ENCODE data around the gene CGB1. TPM values are rescaled to one million over a fixed set of nuclear protein-coding genes. Genes with fewer than 3 reads are reported as not detected.

The CGB1 gene
- total and polyA plus RNA-seq, 2 of the 13 experiments (the other 11 are each of a cell fraction or from before 2014, with no cell fraction given), result not detected

- BruUV-seq (replicated peaks), result no TSS peak
- FAIRE-seq, result peak; percentile 82
- peak within 1 kb of the TSS; percentile 99 for H3K4me2 ChIP-seq (ENCODE audit: low read depth, low read length)
- no peaks in the 10 kb centered on the region; a peak in 1 of 5 replicates for H3K27me3 ChIP-seq (ENCODE audit: control insufficient read depth in 1 of 2, insufficient read depth in 2 of 2, low read length in 2 of 2)
- H2AFZ ChIP-seq (ENCODE audit: low read length), result peak within 1 kb of the TSS; percentile 24
- H3K4me1 ChIP-seq (ENCODE audit: insufficient read depth, low read length), result peaks cover 51% of the 10 kb centered on the region
- intact Hi-C loops (cut with micrococcal nuclease; ENCODE audit: unreplicated experiment), result no loop called here
- peak within 1 kb of the TSS; percentile 99 for H3K9ac ChIP-seq (ENCODE audit: insufficient read depth, low read depth, low read length)
- POLR2A ChIA-PET, result no interaction called here
- CTCF ChIA-PET (ENCODE audit: low intra/inter-chr PET ratio, low total read pairs), result no interaction called here
- H3K4me3 ChIP-seq (replicated peaks in 1 of 3; ENCODE audit: insufficient read depth in 1 of 3, low read depth in 2 of 3, low read length in 3 of 3), result peak within 1 kb of the TSS; percentile 91 to 97 (median 93)
- no peaks in the 10 kb centered on the region; the same call in 1 of the 2 replicates for H3K9me3 ChIP-seq (ENCODE audit: low read length)
- H3K27ac ChIP-seq (ENCODE audit: extremely low read length, insufficient read depth, low read length), result peak within 1 kb of the TSS; percentile 94
- 2% methylated on average over 31 of the region's 89 CpGs for WGBS (ENCODE audit: low lambda C conversion rate)
- in situ Hi-C loops (cut with HindIII; ENCODE audit: extremely low pct_ligation_motif_present, low pct_unique_long_range_greater_than_20kb), result no loop called here
- peaks cover 13 to 21% of the 10 kb centered on the region in 2 experiments for H3K36me3 ChIP-seq (replicated peaks in 1 of 2; ENCODE audit: control insufficient read depth in 1 of 2, insufficient read depth in 2 of 2, low read length in 2 of 2)
- H4K20me1 ChIP-seq (ENCODE audit: insufficient read depth, low read length), result peaks cover 38% of the 10 kb centered on the region
- H3K79me2 ChIP-seq (ENCODE audit: insufficient read depth, low read length), result peaks cover 41% of the 10 kb centered on the region
- DNase-seq (ENCODE audit: low spot score), result peak; percentile 97
- peak; percentile 91 for ATAC-seq
- TF ChIP-seq PHB2 (IDR thresholded peaks at IDR 0.05; ENCODE audit: partially characterized antibody) (no peak), SAFB2 (CRISPR knock-in tag; IDR thresholded peaks at IDR 0.05; ENCODE audit: borderline replicate concordance, low read depth) (peak; percentile 83; the same call in 1 of the 2 replicates), MAF1 (CRISPR knock-in tag; IDR thresholded peaks at IDR 0.05; ENCODE audit: borderline replicate concordance) (peak; percentile 62; the same call in 1 of the 2 replicates), ZNF296 (CRISPR knock-in tag; conservative IDR thresholded peaks at IDR 0.05) (peak; percentile 92), MAFF (IDR thresholded peaks at IDR 0.05; ENCODE audit: low read depth, low read length) (no peak), ZMAT5 (CRISPR knock-in tag; IDR thresholded peaks at IDR 0.05; ENCODE audit: borderline replicate concordance, low read depth) (no peak), ZBTB42 (CRISPR knock-in tag; IDR thresholded peaks at IDR 0.05) (0 out of 2 replicates have a peak, but pooled peaks have one; percentile 43), ZNF205 (CRISPR knock-in tag; IDR thresholded peaks at IDR 0.05) (peak; percentile 79; the same call in 1 of the 2 replicates), ZNF280D (CRISPR knock-in tag; IDR thresholded peaks at IDR 0.05) (peak; percentile 13; the same call in 1 of the 2 replicates), ZNF180 (CRISPR knock-in tag; IDR thresholded peaks at IDR 0.05; ENCODE audit: borderline replicate concordance, low read depth) (0 out of 2 replicates have a peak, but pooled peaks have one; percentile 36), XRCC5 (optimal IDR thresholded peaks at IDR 0.05; ENCODE audit: low read length) (peak; percentile 83), MYC (CRISPR knock-in tag; IDR thresholded peaks at IDR 0.05; ENCODE audit: borderline replicate concordance) (peak; percentile 96), ARNTL (CRISPR knock-in tag; IDR thresholded peaks at IDR 0.05) (0 out of 2 replicates have a peak, but pooled peaks have one; percentile 44), JUN (CRISPR knock-in tag; IDR thresholded peaks at IDR 0.05) (peak; percentile 53; the same call in 1 of the 2 replicates), MBNL3 (CRISPR knock-in tag; conservative IDR thresholded peaks at IDR 0.05) (no peak), ZXDC (CRISPR knock-in tag; IDR thresholded peaks at IDR 0.05) (peak; percentile 94; the same call in 1 of the 2 replicates), IRF2 (CRISPR knock-in tag; IDR thresholded peaks at IDR 0.05) (no peak), ZNF484 (CRISPR knock-in tag; IDR thresholded peaks at IDR 0.05; ENCODE audit: borderline replicate concordance, low read depth) (no peak)
Measured at GRCh38 chr19:49085020-49085867, 48.5 kb upstream of the CGB1 start, which contains the start of gene SNRNP70. Gene SNRNP70, plus strand, starts transcription at chr19:49085451. Its CDS starts 964 bp downstream, at chr19:49086415.
